Measurements from ENCODE around the gene AP1G2. TPM values are rescaled to one million over a fixed set of nuclear protein-coding genes. Genes with fewer than 3 reads are reported as not detected.

The AP1G2 gene
- total and polyA plus RNA-seq, 2 of the 13 experiments (the other 11 are each of a cell fraction or from before 2014, with no cell fraction given), result 96.9 to 611 TPM

GRCh38 chr14:23571701-23572523 is 4.3 kb upstream of the AP1G2 start (continued):
- TF ChIP-seq CEBPZ (IDR thresholded peaks at IDR 0.05; ENCODE audit: low read length) (no peak), ZNF503 (CRISPR knock-in tag; IDR thresholded peaks at IDR 0.05) (no peak), KAT7 (CRISPR knock-in tag; IDR thresholded peaks at IDR 0.05; ENCODE audit: borderline replicate concordance) (no peak), ETV6 (CRISPR knock-in tag; conservative IDR thresholded peaks at IDR 0.05) (no peak), SIX1 (CRISPR knock-in tag; IDR thresholded peaks at IDR 0.05; ENCODE audit: borderline replicate concordance) (no peak), BHLHE40 (IDR thresholded peaks at IDR 0.05; ENCODE audit: low read length) (no peak), NCOA5 (CRISPR knock-in tag; IDR thresholded peaks at IDR 0.05) (no peak), ZBTB49 (CRISPR knock-in tag; IDR thresholded peaks at IDR 0.05; ENCODE audit: borderline replicate concordance) (peak; percentile 33; the same call in 1 of the 2 replicates), FOXP1 (IDR thresholded peaks at IDR 0.05) (no peak), FOXP1 (CRISPR knock-in tag; IDR thresholded peaks at IDR 0.05) (no peak), ZBTB26 (CRISPR knock-in tag; IDR thresholded peaks at IDR 0.05; ENCODE audit: borderline replicate concordance) (no peak), NRL (CRISPR knock-in tag; IDR thresholded peaks at IDR 0.05; ENCODE audit: borderline replicate concordance) (peak; percentile 70), SP2 (CRISPR knock-in tag; IDR thresholded peaks at IDR 0.05) (no peak), ZNF232 (CRISPR knock-in tag; IDR thresholded peaks at IDR 0.05; ENCODE audit: borderline replicate concordance) (no peak), NFYB (CRISPR knock-in tag; IDR thresholded peaks at IDR 0.05) (no peak), ZNF547 (CRISPR knock-in tag; IDR thresholded peaks at IDR 0.05) (no peak), XRCC5 (optimal IDR thresholded peaks at IDR 0.05; ENCODE audit: low read length) (no peak), ZNF326 (CRISPR knock-in tag; IDR thresholded peaks at IDR 0.05; ENCODE audit: borderline replicate concordance) (no peak), MAX (IDR thresholded peaks at IDR 0.05) (no peak), SMAD9 (CRISPR knock-in tag; IDR thresholded peaks at IDR 0.05) (no peak), FOSL2 (CRISPR knock-in tag; IDR thresholded peaks at IDR 0.05) (no peak)
